SK-N-MC (cell line): ENCODE measurements around the gene SRBD1.

ENCODE experiments used
- EZH2 ChIP-seq: fragments of 200-600 bp; sonication (generic); IDR thresholded peaks from one replicate; pipeline ENCODE4 v1.6.1; 2017; ENCODE audit warnings: antibody characterized with exemption
- FOXP2 ChIP-seq: optimal IDR thresholded peaks from 2 replicates; pipeline ENCODE3; 2011; ENCODE audit warnings: mild to moderate bottlenecking, moderate library complexity; ENCODE audit not compliant: insufficient read depth; ENCODE audit errors: extremely low read length, control extremely low read depth
- POLR2AphosphoS5 ChIP-seq: IDR thresholded peaks from 2 replicates; pipeline ENCODE4 v1.6.1; 2012; ENCODE audit warnings: mild to moderate bottlenecking, low read depth, low read length, borderline replicate concordance

DNA sequence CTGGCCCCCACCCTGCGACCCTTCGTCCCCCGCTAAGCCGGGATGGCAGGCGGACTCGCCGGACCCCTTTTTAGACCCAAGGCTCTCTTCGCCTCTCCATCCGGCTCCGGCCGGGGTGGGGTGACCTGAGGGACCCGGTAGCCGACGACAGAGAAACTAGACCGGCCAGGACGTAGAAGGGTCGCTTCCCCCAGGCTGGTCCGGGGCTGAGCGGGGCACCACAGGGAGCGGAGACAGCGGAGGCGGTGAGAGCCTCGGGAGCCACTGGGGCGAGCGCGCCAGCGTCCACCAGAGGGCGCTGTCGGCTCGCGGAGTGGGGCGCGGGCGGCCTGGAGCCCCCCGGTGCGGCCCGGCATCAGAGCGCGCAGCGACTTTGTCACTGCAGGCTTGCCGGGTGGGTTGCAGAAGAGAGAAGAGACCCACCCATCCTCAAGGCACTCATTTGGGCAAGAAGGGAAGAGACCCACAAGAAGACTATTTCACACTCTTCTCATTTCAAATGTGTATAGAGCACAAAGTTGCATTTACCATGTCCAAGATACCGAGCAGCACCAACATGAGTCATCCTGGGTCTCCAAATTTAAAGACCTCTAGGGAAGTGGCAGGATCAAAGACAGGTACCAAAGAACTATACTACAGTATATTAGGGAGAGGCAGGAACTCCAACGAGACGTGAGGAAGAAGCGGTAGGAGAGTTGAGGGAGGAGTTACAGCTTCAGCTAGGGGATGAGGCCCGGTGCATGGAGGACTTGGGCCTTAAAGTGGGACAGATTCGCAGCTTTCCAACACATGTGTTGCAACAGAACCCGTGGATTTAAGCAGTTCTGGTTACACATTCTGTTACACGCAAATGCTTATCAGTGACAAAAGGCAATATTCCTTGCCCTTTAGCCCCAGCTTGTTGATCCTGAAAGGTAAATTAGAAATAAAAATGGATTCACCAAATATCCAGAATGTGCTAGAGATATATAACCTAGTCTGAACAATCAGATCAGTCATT, 32.8 kb upstream of the SRBD1 start:
- TF ChIP-seq EZH2 (no peak), POLR2AphosphoS5 (no peak), FOXP2 (no peak)
